ENCODE measurements around the gene RNH1. TPM values are rescaled to one million over a fixed set of nuclear protein-coding genes. Genes with fewer than 3 reads are reported as not detected.
A peak's percentile ranks its signal among the peaks of the same experiment; 100 is the strongest.

The RNH1 gene
- total and polyA plus RNA-seq, 10 of the 15 experiments (the other 5 are each of a cell fraction or from before 2014, with no cell fraction given) = 2.3 to 162 (median 72.1) TPM

GRCh38 chr11:533586-534395, 26.7 kb upstream of the RNH1 start:
- SMC1A ChIA-PET (ENCODE audit: uncharacterized antibody, unreplicated experiment) = interaction anchor here (2.1 kb wide), 1 partner anchor 15 kb away, joined by 5 read pairs; no protein-coding TSS in a partner anchor
- Histone ChIP-seq H3K4me1 (ENCODE audit: control insufficient read depth, insufficient read depth, low read length) (peaks cover 27% of the 10 kb centered on the region), H3K4me2 (ENCODE audit: control insufficient read depth, insufficient read depth) (peak overlapping the region; percentile 89), H2AFZ (ENCODE audit: control insufficient read depth, low read depth, low read length) (no peak overlapping the region), H3K36me3 (ENCODE audit: control insufficient read depth in 2 of 2, insufficient read depth in 2 of 2, low read length in 1 of 2) (peaks cover 0 to 12% of the 10 kb centered on the region in 2 experiments; a peak in 3 of 4 replicates), H3K27ac (ENCODE audit: control insufficient read depth, insufficient read depth) (no peak overlapping the region), H3K27me3 (replicated peaks in 1 of 2; ENCODE audit: control insufficient read depth in 2 of 2, insufficient read depth in 2 of 2, low read length in 1 of 2) (no peaks in the 10 kb centered on the region), H3K4me3 (peak overlapping the region; percentile 90), H3K9me3 (replicated peaks; ENCODE audit: control insufficient read depth, insufficient read depth, low read length) (no peaks in the 10 kb centered on the region), H4K20me1 (ENCODE audit: control insufficient read depth, insufficient read depth) (peaks cover 4% of the 10 kb centered on the region; the same call in 1 of the 2 replicates), H3K9ac (ENCODE audit: control insufficient read depth, insufficient read depth, low read length) (peak overlapping the region; percentile 85; the same call in 1 of the 2 replicates), H3K79me2 (ENCODE audit: control insufficient read depth, insufficient read depth, low read length) (peaks cover 16% of the 10 kb centered on the region)
- intact Hi-C loops (cut with micrococcal nuclease; ENCODE audit: unreplicated experiment) (no loop called here), in situ Hi-C loops (cut with MboI) (no loop called here)
- CTCF ChIA-PET = interaction anchor here (1.1 kb wide), 1 partner anchor 15 kb away, joined by 8 read pairs; no protein-coding TSS in a partner anchor
- no peak for DNase-seq (ENCODE audit: low read depth, low spot score)
- ATAC-seq = no peak
- POLR2A ChIA-PET = interaction anchor here (1.1 to 2.3 kb wide), 2 partner anchors 26 to 28 kb away, joined by 3 to 6 read pairs; no protein-coding TSS in a partner anchor
- TF ChIP-seq SIX5 (IDR thresholded peaks at IDR 0.05; ENCODE audit: low read depth, low read length, severe bottlenecking) = no peak
- no peak for TF ChIP-seq RCOR1 (conservative IDR thresholded peaks at IDR 0.05; ENCODE audit: low read depth, low read length)
- TF ChIP-seq KAT2A (conservative IDR thresholded peaks at IDR 0.05; ENCODE audit: control insufficient read depth, low read depth, low read length) = no peak
- no peak for TF ChIP-seq NR2F1 (conservative IDR thresholded peaks at IDR 0.05)
- TF ChIP-seq FOS (IDR thresholded peaks at IDR 0.05; ENCODE audit: borderline replicate concordance, extremely low read depth, insufficient read length) = no peak
- no peak for TF ChIP-seq ATF2 (IDR thresholded peaks at IDR 0.05; ENCODE audit: low read length)
- TF ChIP-seq RAD21 (IDR thresholded peaks at IDR 0.05; ENCODE audit: insufficient read depth, low read depth, low read length) = no peak
- TF ChIP-seq BRCA1 (IDR thresholded peaks at IDR 0.05; ENCODE audit: low read depth, low read length) = no peak
- no peak for TF ChIP-seq CEBPZ (IDR thresholded peaks at IDR 0.05; ENCODE audit: low read depth, low read length)
- BruUV-seq (replicated peaks) = TSS peak; percentile 67
- 95% methylated on average over 36 of the region's 37 CpGs for WGBS (ENCODE audit: insufficient coverage, insufficient replicate concordance, low lambda C conversion rate, missing lambda C conversion rate)
- FAIRE-seq = no peak
- RAD21 ChIA-PET (ENCODE audit: unreplicated experiment) = no interaction called here
